ENCODE results near the gene BTBD1. TPM values are rescaled to one million over a fixed set of nuclear protein-coding genes. Genes with fewer than 3 reads are reported as not detected.
"Not testable (repeated sequence)": the region's sequence is repeated elsewhere in the genome, so short reads cannot be mapped to it uniquely, and the experiment has no call there.

Gene BTBD1
- total RNA-seq, 1 donor from 2014 or later, result 47.6 TPM

DNA sequence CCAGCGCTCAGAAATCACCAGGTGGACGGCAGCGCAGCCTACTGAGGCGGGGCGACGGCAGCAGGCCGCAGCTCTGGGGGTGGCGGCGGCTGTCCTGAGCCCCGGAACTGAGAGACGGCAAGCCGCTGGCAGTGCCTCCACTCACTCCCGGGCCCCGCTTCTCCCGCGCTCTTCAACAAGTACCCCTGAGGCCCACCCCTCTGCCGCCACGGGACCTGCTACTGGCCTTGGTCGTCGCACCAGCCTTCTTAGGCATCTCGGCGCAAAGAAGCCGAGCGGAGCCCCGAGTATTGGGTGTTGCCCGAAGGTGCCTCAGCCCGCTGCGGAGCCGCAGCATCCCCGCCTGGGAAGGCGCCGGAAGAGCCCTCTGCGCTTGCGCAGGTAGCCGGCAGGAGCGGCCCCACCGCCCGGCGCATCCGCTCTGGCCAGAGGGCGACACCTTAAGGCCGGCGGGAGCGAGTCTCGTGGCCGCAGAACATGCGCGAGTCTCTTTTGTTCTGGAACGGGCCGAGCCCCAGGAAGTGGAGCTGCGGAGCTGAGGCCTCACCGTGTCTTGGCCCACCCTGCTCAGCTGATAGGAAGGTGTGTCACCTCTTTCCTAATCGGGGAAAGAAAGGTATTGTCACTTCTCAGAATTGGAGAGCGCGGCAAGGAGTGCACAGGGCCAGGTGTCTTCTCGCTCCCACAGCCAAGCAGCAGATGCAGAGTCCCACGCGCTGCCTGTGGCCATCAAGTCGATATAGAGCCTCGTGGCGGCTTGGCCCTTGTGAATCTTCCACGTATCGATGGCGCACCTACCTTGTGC, 55.6 kb downstream of the BTBD1 start, which contains the start of gene C15orf40:
TSS of gene C15orf40 (minus strand) at position 369 of the 805 bp plus-strand sequence. CDS start at position 337, 32 bp downstream.
- peak; percentile 23 for DNase-seq (ENCODE audit: low read depth)
- peak within 1 kb of the TSS; percentile 79 for H3K4me3 ChIP-seq (ENCODE audit: low read depth, low read length)
- TF ChIP-seq, protein P1, sequence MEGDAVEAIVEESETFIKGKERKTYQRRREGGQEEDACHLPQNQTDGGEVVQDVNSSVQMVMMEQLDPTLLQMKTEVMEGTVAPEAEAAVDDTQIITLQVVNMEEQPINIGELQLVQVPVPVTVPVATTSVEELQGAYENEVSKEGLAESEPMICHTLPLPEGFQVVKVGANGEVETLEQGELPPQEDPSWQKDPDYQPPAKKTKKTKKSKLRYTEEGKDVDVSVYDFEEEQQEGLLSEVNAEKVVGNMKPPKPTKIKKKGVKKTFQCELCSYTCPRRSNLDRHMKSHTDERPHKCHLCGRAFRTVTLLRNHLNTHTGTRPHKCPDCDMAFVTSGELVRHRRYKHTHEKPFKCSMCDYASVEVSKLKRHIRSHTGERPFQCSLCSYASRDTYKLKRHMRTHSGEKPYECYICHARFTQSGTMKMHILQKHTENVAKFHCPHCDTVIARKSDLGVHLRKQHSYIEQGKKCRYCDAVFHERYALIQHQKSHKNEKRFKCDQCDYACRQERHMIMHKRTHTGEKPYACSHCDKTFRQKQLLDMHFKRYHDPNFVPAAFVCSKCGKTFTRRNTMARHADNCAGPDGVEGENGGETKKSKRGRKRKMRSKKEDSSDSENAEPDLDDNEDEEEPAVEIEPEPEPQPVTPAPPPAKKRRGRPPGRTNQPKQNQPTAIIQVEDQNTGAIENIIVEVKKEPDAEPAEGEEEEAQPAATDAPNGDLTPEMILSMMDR (conservative IDR thresholded peaks at IDR 0.05; ENCODE audit: low read depth, low read length), result peak; percentile 57

DNA sequence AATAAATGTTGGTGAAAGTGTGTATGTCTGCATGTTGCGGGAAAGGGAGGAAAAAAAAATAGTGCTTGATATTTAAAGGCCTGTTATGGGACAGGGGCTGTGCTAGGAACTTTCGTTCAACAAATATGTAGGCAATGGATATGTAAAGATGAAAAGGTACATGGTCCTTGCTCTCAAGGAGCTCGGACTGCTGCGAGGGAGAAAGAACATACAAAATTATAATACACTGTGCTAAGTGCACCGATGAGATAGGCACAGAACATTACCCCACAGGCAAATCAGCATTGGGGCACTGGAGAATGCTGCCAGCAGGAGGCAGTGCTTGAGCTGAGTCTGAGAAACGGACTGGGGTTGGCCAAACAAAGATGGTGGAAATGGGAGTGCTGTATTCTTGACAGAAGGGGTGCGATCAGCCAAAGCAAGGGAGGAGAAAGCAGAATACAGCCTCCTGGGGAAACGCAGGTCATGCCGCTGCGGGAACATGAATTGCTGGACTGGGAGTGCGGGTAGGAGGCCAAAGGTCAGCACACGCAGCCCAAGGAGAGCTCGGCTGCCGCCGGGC, 56.3 kb downstream of the BTBD1 start:
- peak; percentile 37 for DNase-seq (ENCODE audit: low read depth)
- peak overlapping the region; percentile 79 for H3K4me3 ChIP-seq (ENCODE audit: low read depth, low read length)
- TF ChIP-seq, protein P1 (conservative IDR thresholded peaks at IDR 0.05; ENCODE audit: low read depth, low read length), result peak; percentile 96

DNA sequence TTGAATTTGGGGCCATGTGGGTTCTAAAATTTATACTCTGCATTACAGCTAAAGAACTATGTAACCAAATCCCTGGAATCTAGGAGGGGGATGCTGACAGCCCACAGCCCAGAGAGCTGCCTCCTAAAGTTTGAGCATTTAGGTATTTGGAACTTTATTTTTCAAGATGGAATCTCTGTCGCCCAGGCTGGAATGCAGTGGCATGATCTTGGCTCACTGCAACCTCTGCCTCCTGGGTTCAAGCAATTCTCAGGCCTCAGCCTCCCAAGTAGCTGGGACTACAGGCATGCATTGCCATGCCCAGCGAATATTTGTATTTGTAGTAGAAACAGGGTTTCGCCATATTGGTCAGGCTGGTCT, 66.4 kb downstream of the BTBD1 start:
- not testable (repeated sequence) for DNase-seq (ENCODE audit: low read depth); H3K4me3 ChIP-seq (ENCODE audit: low read depth, low read length)

GRCh38 chr15:82999905-83000671, 67.0 kb downstream of the BTBD1 start:
- TF ChIP-seq, protein P1 (conservative IDR thresholded peaks at IDR 0.05; ENCODE audit: low read depth, low read length), result peak; percentile 75
- peak; percentile 33 for DNase-seq (ENCODE audit: low read depth)
- peak overlapping the region; percentile 29 for H3K4me3 ChIP-seq (ENCODE audit: low read depth, low read length)

DNA sequence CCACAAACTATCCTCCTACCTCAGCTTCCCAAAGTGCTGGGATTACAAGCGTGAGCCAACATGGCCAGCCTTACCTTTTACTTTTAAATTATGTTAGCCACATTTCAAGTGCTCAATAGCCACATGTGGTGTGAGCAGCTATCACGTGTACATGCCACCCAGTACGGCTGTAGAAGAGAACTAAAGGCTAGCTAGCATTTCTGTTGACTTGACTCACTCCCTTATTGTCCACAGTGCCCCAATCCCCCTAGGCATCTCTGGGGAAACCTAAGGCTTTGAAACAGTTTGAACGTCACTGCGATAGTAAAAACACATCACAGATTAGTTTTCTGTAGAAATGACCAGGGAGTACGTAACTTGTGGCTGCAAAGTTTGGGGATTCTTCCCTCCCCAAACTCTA, 67.6 kb downstream of the BTBD1 start:
- no peak for DNase-seq (ENCODE audit: low read depth)
- TF ChIP-seq, protein P1 (conservative IDR thresholded peaks at IDR 0.05; ENCODE audit: low read depth, low read length), result no peak
- no peak overlapping the region for H3K4me3 ChIP-seq (ENCODE audit: low read depth, low read length)

DNA sequence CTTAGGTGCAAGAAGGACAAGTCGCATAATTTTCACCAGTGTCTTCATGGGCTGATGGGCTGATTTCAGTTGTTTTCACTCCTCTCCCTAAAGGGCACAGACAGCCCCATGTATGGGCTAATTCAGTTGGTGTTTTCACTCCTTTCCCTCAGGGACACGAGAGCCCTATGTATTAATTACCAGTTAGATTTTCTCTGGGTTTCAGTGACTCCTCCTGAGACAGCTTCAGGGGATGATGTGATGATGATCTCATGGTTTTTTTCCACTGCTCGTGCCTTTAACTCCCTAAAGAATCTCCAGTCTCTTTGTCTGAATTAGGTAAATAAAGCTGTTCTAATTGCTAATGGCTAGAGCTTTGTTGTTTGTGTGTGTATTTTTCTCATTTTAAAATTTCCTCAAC, 71.1 kb downstream of the BTBD1 start:
- no peak overlapping the region for H3K4me3 ChIP-seq (ENCODE audit: low read depth, low read length)
- TF ChIP-seq, protein P1 (conservative IDR thresholded peaks at IDR 0.05; ENCODE audit: low read depth, low read length), result no peak
- DNase-seq (ENCODE audit: low read depth), result no peak

- no peak for DNase-seq (ENCODE audit: low read depth)
- TF ChIP-seq, protein P1 (conservative IDR thresholded peaks at IDR 0.05; ENCODE audit: low read depth, low read length), result no peak
- no peak overlapping the region for H3K4me3 ChIP-seq (ENCODE audit: low read depth, low read length)
Observed at GRCh38 chr15:82995076-82995475, 72.0 kb downstream of the BTBD1 start.
